Suprapubic skin (tissue), 4 donors: ENCODE results near the gene WDR43.

Experiments
- CTCF ChIP-seq, 2 donors: fragments of 200-600 bp in 1 of 2; fragments of 450-650 bp in 1 of 2; sonication (generic) in 1 of 2; IDR thresholded peaks; one replicate each; pipeline ENCODE4 v1.5.1; 2016 to 2019; ENCODE audit warnings: antibody characterized with exemption in 2 of 2, mild to moderate bottlenecking in 1 of 2, moderate library complexity in 1 of 2
- POLR2A ChIP-seq, 2 donors: fragments of 450-650 bp; IDR thresholded peaks; one replicate each; pipeline ENCODE4 v1.6.1; 2017; ENCODE audit warnings: antibody characterized with exemption in 2 of 2, mild to moderate bottlenecking in 2 of 2, moderate library complexity in 2 of 2
- POLR2AphosphoS5 ChIP-seq, 3 donors: sonication (generic); formaldehyde crosslinking; IDR thresholded peaks; one replicate each; pipeline ENCODE4 v1.6.1; 2017; ENCODE audit warnings: antibody characterized with exemption in 3 of 3

- TF ChIP-seq CTCF (IDR thresholded peaks at IDR 0.05) (no peak), POLR2A (IDR thresholded peaks at IDR 0.05) (no peak), POLR2AphosphoS5 (IDR thresholded peaks at IDR 0.05) (no peak)
Measured at GRCh38 chr2:28956415-28956826, 62.0 kb downstream of the WDR43 start.
